IPS-18a (cell line): ENCODE results near the gene SYNE4.
"Not testable (repeated sequence)": the region's sequence is repeated elsewhere in the genome, so short reads cannot be mapped to it uniquely, and the experiment has no call there.

Experiments used
- H3K27ac ChIP-seq: one replicate; pipeline ENCODE4 v1.5.1; 2013; ENCODE audit warnings: low read length
- H3K27me3 ChIP-seq: one replicate; pipeline ENCODE4 v1.6.1; 2013; ENCODE audit warnings: mild to moderate bottlenecking, low read length; ENCODE audit not compliant: control insufficient read depth, insufficient read depth
- H3K36me3 ChIP-seq: one replicate; pipeline ENCODE4 v1.6.1; 2013; ENCODE audit warnings: low read depth, low read length; ENCODE audit not compliant: control insufficient read depth
- H3K4me1 ChIP-seq: one replicate; pipeline ENCODE4 v1.6.1; 2013; ENCODE audit warnings: low read depth, low read length; ENCODE audit not compliant: control insufficient read depth
- H3K4me3 ChIP-seq: one replicate; pipeline ENCODE4 v1.5.1; 2013; ENCODE audit warnings: low read length
- H3K9ac ChIP-seq: one replicate; pipeline ENCODE4 v1.6.1; 2013; ENCODE audit warnings: mild to moderate bottlenecking, low read length, moderate library complexity
- H3K9me3 ChIP-seq: one replicate; pipeline ENCODE4 v1.6.1; 2013; ENCODE audit warnings: low read depth, low read length; ENCODE audit not compliant: control insufficient read depth

Gene SYNE4

GRCh38 chr19:35986111-35986510, 22.5 kb downstream of the SYNE4 start:
- Histone ChIP-seq H3K4me1 (no peaks in the 10 kb centered on the region), H3K36me3 (no peaks in the 10 kb centered on the region), H3K27me3 (peaks cover 17% of the 10 kb centered on the region), H3K9ac (no peak overlapping the region), H3K27ac (no peak overlapping the region), H3K9me3 (no peaks in the 10 kb centered on the region), H3K4me3 (no peak overlapping the region)

DNA sequence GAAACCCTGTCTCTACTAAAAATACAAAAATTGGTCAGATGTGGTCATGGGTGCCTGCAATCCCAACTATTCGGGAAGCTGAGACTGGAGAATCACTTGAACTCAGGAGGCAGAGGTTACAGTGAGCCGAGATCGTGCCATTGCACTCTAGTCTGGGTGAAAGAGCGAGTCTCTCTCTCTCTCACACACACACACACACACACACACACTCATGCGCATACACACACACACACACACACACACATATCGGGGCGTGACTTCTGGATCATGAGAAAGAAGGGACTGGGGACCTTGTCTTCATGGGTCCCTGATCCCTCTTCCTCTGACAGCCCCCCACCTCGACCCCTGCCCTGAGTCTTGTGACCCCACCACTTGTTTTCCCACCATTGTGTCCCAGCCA, 25.4 kb downstream of the SYNE4 start:
- Histone ChIP-seq H3K4me3 (no peak overlapping the region), H3K9me3 (no peaks in the 10 kb centered on the region), H3K27ac (no peak overlapping the region), H3K27me3 (peaks cover 17% of the 10 kb centered on the region), H3K9ac (no peak overlapping the region), H3K36me3 (no peaks in the 10 kb centered on the region), H3K4me1 (no peaks in the 10 kb centered on the region)

GRCh38 chr19:35980997-35981396, 27.6 kb downstream of the SYNE4 start:
- not testable (repeated sequence) for H3K9ac ChIP-seq, H3K9me3 ChIP-seq, H3K4me3 ChIP-seq, H3K36me3 ChIP-seq, H3K27me3 ChIP-seq, H3K4me1 ChIP-seq, H3K27ac ChIP-seq

DNA sequence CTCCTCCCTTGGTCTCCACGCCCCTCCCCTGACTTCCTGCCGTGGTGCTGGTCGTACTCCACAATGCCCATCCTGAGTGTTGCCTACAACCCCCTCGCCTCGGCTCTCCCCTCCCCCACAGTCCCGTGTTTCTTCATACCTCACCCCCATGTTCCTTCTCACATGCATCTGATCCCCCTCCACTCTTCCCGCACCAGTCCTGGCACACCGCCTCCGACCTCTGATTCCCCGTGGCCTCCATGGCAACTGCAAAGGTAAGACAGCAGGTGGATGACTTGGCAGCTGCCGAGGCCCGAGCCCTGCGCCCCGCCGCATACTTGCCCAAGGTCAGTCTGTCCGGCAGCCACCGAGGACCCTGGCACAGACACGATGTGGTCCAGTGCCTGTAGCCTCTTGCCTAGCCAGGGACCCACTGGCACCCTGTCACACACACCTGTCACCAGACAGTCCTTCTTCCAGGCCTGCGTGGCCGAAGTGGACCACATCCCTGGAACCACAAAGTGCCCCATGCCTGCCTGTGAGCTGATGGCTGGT, 29.7 kb downstream of the SYNE4 start:
- Histone ChIP-seq H3K27me3 (peaks cover 2% of the 10 kb centered on the region), H3K4me3 (no peak overlapping the region), H3K27ac (no peak overlapping the region), H3K9ac (no peak overlapping the region), H3K4me1 (no peaks in the 10 kb centered on the region), H3K36me3 (no peaks in the 10 kb centered on the region), H3K9me3 (no peaks in the 10 kb centered on the region)

- H3K9ac ChIP-seq: no peak overlapping the region
- no peaks in the 10 kb centered on the region for H3K27me3 ChIP-seq
- H3K36me3 ChIP-seq: no peaks in the 10 kb centered on the region
- no peaks in the 10 kb centered on the region for H3K9me3 ChIP-seq
- no peak overlapping the region for H3K27ac ChIP-seq
- H3K4me1 ChIP-seq: no peaks in the 10 kb centered on the region
- no peak overlapping the region for H3K4me3 ChIP-seq
Measured at GRCh38 chr19:35978271-35978670, 30.3 kb downstream of the SYNE4 start.

DNA sequence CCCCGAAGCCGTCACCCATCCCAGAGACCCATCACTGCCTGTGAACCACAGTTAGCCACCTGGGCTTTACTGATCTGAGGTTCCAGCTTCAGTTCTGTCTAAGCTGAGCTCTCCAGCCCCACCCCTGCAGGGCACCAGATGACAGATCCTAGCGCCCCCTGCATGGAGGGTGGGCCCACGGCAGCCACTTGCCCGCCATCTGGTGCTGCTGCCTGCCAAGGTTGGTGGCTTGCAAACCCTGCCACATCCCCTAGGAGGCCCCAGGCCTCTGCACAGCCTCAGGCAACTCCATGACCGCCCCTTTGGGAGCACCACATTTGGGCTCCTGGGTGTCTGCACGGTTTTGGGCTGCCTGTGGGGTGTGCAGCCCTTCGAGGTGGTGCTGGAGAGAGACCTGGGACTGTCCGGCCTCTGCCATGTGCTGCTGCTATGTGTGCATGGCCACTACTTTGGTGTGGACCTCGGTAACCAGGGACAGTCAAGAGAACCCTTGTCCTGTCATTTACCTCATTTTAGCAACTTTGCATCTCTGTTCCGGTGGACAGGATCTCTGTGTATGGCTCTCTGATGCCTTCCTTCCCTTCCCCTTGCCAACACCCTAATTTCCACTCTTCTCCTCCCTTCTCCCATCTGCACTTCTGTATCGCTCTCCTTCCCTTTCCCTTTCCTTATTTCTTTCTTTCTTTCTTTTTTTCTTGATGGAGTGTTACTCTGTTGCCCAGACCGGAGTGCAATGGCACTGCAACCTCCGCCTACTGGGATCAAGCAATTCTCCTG, 31.0 kb downstream of the SYNE4 start:
- Histone ChIP-seq H3K9ac (no peak overlapping the region), H3K4me3 (no peak overlapping the region), H3K4me1 (no peaks in the 10 kb centered on the region), H3K9me3 (no peaks in the 10 kb centered on the region), H3K27me3 (no peaks in the 10 kb centered on the region), H3K27ac (no peak overlapping the region), H3K36me3 (no peaks in the 10 kb centered on the region)

- H3K4me1 ChIP-seq: no peaks in the 10 kb centered on the region
- no peak overlapping the region for H3K27ac ChIP-seq
- no peak overlapping the region for H3K9ac ChIP-seq
- H3K9me3 ChIP-seq: no peaks in the 10 kb centered on the region
- no peak overlapping the region for H3K4me3 ChIP-seq
- no peaks in the 10 kb centered on the region for H3K36me3 ChIP-seq
- no peaks in the 10 kb centered on the region for H3K27me3 ChIP-seq
Measured at GRCh38 chr19:35975608-35976214, 32.9 kb downstream of the SYNE4 start.

DNA sequence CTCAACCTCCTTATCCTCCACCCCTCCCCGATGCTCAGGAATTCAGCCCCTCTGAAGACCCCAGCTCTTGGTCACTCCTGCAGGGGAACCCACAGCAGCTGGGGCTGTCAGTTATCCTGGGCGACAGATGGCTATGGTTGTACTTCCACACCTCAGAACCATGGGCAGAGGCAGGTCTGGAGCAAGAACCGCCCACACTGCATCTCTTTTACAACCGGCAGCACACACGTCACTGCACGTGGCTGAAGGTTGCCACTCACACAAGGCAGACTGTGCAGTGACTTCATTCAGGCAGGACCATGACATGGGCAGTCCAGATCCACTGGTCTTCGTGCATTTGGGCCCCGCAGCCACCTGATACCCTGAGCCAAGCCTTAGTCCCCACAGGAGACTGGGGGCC, 35.1 kb downstream of the SYNE4 start:
- Histone ChIP-seq H3K36me3 (no peaks in the 10 kb centered on the region), H3K9me3 (no peaks in the 10 kb centered on the region), H3K4me1 (no peaks in the 10 kb centered on the region), H3K27ac (no peak overlapping the region), H3K27me3 (no peaks in the 10 kb centered on the region), H3K9ac (no peak overlapping the region), H3K4me3 (no peak overlapping the region)

- Histone ChIP-seq H3K27ac (no peak overlapping the region), H3K4me1 (no peaks in the 10 kb centered on the region), H3K9me3 (no peaks in the 10 kb centered on the region), H3K36me3 (no peaks in the 10 kb centered on the region), H3K9ac (no peak overlapping the region), H3K27me3 (peaks cover 11% of the 10 kb centered on the region), H3K4me3 (no peak overlapping the region)
Measured at GRCh38 chr19:35966771-35967170, 41.8 kb downstream of the SYNE4 start.

DNA sequence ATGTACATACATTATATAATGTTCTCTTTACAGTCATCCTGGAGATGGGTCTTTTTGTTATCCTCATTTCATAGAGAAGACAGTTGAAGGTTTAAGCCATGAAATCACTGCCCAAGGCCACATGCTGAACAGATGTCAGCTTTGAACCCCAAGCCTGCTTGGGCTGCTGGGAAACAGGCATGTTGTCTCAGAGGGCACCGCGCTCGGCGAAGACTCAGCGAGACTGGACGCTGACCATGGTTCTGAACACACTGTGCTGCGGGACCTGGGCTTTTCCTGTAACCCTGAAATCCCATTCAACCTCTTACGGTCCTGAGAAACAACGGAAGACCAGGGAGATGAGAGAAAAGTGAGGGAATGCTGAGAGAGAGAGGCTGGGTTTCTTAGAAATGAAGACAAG, 45.1 kb downstream of the SYNE4 start:
- Histone ChIP-seq H3K9me3 (no peaks in the 10 kb centered on the region), H3K27ac (no peak overlapping the region), H3K27me3 (peaks cover 36% of the 10 kb centered on the region), H3K36me3 (no peaks in the 10 kb centered on the region), H3K4me1 (no peaks in the 10 kb centered on the region), H3K4me3 (no peak overlapping the region), H3K9ac (no peak overlapping the region)

DNA sequence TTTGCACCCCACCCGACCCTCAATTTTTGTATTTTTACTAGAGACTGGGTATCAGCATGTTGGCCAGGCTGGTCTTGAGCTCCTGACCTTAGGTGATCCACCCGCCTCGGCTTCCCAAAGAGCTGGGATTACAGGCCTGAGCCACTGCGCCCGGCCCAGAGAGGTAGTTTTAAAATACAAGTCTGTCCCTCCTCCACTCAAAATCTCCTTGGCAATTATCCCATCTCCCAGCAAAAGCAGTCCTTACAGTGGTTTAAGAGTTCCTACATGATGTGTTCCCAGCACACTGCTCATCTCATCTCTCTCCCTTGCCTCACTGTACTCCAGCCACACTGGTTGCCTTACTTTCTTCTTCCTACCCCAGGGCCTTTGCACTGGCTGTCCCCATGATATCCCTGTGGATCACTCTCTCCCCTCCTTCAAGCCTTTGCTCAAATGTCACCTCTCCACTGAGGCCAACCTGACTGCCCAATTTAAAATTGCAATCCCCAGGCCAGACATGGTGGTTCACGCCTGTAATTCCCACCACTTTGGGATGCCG, 48.1 kb downstream of the SYNE4 start:
- Histone ChIP-seq H3K9me3 (no peaks in the 10 kb centered on the region), H3K4me1 (no peaks in the 10 kb centered on the region), H3K9ac (no peak overlapping the region), H3K4me3 (no peak overlapping the region), H3K36me3 (no peaks in the 10 kb centered on the region), H3K27ac (no peak overlapping the region), H3K27me3 (peaks cover 44% of the 10 kb centered on the region)

- Histone ChIP-seq H3K4me1 (no peaks in the 10 kb centered on the region), H3K9ac (no peak overlapping the region), H3K27me3 (peaks cover 44% of the 10 kb centered on the region), H3K36me3 (no peaks in the 10 kb centered on the region), H3K27ac (no peak overlapping the region), H3K4me3 (no peak overlapping the region), H3K9me3 (no peaks in the 10 kb centered on the region)
Measured at GRCh38 chr19:35959968-35960320, 48.7 kb downstream of the SYNE4 start.
